NCI-H2196 treated with DMSO at 0.1 percent for 48 hours (cell line): Measurements from ENCODE around the gene PARP3.

Experiments used
- DNase-seq: peaks from one replicate; lab custom pipeline; 2025; ENCODE audit not compliant: unreplicated experiment; lab: John Stamatoyannopoulos, UW

The PARP3 gene

DNA sequence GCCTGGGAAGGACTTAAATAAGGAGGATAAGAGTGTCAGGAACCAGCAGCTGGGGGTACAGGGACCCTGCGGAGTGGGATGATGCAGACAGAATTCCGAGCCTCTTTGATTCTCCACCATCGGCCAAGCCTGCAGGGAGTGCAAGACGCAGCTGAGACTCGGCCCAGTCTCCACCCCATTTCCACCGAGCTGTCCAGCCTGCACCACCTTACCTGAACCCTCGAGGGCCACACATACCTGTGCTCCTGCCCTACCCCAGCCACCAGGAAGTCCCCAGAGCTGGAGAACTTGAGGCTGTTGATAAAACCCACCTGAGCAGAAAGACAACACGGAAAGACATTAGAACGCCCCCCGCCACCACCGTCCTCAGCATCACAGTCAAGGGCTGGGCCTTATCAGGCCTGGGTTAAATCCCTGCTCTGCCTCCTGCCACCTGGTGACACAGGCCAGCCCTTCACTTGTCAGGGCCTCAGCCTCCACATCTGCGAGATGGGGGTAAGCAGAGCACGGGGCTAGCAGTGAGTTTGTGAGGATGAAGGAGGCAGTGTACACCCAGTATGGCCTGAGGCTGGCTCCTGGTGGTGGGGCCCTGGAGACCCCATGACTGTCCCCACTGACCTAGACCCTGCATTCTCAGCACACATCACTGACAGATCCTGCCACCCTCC lies 8.6 kb upstream of the PARP3 start:
- DNase-seq: no peak

DNA sequence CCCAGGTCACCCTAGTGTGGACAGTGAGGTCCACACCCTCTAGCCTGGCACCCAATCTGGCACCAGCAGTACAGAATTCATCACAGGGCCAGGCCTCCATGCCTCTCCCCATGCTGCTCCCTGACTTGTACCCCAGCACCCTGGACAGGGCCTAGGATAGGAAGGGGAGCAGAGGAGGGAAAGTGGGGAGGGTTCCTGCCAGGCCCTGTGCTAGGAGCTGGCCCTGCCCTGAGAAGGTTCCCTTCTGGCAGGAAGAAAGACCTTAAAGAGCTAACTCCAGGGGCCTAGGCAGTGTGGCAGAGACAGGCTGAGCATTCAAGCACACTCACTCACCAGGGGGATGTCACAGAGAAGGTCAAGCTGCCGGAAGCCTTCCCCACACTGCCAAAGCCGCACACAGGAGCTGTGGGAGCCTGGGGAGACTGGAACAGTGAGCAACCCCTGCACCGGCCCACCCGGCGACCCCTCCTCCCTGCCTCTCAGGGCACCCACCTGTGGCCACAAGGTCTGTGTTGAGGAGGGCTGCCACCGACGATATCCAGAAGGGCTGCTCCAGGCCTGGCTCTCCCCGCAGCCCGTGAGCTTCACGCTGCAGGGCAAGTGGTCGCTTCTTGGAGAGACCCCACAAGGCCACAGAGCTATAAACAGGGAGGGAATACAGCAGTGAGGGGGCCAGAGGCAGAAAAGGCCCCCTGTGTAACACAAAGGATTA lies 7.9 kb upstream of the PARP3 start:
- no peak for DNase-seq

- DNase-seq: no peak
These were observed 6.9 kb upstream of the PARP3 start for GRCh38 chr3:51934991-51935885.

- no peak for DNase-seq
These were observed 6.0 kb upstream of the PARP3 start for GRCh38 chr3:51935886-51936755.

DNA sequence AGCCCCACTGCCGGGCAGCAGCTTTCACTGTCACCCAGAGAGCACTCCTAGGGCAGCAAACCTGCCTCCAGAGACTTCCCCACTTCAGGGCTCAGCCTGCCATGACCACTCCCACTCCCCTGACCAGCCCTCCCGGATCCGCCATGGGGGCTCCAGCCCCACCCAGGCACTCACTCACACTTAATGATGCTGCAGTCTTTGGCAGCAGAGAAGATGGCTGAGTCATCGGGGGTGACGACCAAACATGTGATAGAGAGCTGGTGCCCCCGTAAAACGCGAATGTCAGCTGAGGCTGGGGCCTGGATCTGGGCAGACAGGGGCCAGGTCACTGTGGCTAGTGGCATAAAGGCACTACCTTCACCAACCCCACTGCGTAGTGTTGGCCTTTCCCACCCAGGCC lies 5.1 kb upstream of the PARP3 start:
- DNase-seq: no peak

GRCh38 chr3:51937611-51938450 lies 4.3 kb upstream of the PARP3 start:
- DNase-seq: no peak

- DNase-seq: no peak
These were observed 3.3 kb upstream of the PARP3 start for GRCh38 chr3:51938780-51939425.

- no peak for DNase-seq
These were observed 1.3 kb upstream of the PARP3 start for GRCh38 chr3:51940648-51941462.

DNA sequence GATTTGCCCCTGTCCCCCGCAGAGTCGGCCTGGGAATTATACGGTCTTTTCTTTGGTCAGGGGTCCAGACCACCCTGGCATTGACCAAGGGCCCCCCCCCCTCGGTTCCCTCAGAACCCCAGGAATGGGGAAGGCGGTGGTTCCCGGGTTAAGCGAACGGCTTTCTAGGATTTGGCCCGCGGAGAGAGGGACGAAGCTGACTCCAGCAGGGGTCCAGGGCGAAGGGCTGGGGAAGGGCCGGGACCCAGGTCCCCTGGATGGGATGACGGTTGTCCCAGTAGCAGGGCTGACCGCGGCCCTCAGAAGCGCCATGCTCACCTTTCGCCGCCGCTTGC lies 733 bp upstream of the PARP3 start:
- DNase-seq: no peak

DNA sequence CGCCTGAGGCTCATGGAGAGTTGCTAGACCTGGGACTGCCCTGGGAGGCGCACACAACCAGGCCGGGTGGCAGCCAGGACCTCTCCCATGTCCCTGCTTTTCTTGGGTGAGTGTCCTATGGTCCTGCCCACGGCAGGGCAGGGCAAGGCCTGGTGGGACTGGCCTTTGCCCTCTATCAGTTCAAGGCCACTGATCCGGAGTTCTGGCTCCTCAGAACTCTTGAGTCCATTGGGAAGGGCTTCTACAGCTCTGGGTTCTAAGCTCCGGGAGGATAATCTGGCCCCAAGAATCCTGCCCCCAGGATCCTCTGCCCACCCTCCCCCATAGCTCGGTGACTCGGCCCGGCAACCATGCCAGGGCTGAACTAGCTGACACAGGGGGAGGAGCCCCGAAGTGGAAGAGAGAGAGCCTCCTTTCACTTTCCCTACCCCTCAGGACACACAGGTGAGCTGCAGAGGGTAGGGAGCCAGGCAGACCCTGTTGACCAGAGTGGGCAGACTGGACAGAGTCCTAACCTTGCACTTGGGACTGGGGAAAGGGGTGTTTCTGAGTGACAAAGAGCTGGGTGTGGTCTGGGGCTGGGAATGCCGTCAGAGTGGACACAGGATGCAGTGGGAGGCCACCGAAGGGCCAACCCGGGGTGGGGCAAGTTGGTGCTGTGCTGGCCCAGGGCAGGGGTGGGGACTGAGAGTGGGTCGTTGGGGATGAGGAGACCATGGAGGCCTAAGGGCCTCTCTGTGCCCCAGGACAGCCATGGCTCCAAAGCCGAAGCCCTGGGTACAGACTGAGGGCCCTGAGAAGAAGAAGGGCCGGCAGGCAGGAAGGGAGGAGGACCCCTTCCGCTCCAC lies 664 bp downstream of the PARP3 start:
- no peak for DNase-seq

DNA sequence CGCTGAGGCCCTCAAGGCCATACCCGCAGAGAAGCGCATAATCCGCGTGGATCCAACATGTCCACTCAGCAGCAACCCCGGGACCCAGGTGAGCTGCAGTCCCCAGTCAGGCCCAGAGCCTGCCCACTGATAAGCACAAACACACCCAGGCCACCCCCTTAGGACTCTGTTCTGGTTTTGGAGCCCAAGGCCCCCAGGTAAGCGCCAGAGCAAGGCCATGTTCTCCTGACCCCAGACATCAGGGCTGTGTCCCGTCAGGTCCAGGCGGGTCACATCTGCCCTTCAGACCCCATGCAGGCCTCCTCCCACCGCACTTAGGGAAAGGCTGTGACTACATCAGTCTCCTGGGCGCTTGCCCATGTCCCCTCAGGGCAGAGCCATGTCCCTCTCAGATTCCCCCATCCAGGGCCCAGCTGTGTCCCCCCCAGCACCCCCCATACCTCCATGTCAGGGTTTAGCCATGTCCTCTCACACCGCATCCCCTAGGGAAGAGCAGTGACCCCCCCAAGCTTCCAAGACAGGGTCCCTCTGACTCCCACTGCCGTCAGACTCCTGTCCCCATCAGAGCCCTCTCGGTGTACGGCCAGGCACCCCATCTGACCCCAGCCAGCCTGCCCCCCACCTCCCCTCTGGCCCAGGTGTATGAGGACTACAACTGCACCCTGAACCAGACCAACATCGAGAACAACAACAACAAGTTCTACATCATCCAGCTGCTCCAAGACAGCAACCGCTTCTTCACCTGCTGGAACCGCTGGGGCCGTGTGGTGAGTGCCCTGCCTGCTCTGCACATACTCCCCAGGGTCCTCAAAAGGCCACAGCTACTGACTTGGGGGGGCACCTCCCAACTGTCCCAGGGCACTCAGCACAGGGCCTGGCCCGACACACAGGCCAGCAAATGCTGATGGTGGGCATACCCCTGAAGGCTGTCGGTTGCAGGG lies 1.6 kb downstream of the PARP3 start:
- DNase-seq: no peak

- DNase-seq: no peak
These were observed 2.4 kb downstream of the PARP3 start for GRCh38 chr3:51944451-51945021.

DNA sequence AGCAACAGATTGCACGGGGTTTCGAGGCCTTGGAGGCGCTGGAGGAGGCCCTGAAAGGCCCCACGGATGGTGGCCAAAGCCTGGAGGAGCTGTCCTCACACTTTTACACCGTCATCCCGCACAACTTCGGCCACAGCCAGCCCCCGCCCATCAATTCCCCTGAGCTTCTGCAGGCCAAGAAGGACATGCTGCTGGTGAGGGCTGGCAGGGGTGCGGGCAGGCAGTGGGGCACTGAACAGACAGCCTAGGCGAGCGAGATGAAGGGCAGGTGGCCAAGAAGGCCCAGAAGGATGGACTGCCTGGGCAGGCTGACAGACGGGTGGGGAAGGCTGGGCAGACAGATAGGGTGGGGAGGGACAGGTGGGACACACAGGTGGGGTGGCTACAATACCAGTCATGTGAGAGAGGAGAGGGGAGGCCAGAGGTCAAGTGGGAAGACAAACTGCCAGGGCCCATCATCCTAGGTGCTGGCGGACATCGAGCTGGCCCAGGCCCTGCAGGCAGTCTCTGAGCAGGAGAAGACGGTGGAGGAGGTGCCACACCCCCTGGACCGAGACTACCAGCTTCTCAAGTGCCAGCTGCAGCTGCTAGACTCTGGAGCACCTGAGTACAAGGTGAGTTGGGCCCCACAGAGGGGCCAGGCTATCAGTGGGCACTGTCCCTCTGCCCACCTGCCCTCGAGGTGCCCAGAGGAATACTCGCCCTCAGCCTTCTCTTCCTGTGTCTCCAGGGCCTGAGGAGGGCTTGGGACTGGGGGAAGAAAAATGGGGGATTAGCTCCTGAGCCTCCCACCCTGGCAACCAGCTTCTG lies 3.1 kb downstream of the PARP3 start:
- DNase-seq: no peak

DNA sequence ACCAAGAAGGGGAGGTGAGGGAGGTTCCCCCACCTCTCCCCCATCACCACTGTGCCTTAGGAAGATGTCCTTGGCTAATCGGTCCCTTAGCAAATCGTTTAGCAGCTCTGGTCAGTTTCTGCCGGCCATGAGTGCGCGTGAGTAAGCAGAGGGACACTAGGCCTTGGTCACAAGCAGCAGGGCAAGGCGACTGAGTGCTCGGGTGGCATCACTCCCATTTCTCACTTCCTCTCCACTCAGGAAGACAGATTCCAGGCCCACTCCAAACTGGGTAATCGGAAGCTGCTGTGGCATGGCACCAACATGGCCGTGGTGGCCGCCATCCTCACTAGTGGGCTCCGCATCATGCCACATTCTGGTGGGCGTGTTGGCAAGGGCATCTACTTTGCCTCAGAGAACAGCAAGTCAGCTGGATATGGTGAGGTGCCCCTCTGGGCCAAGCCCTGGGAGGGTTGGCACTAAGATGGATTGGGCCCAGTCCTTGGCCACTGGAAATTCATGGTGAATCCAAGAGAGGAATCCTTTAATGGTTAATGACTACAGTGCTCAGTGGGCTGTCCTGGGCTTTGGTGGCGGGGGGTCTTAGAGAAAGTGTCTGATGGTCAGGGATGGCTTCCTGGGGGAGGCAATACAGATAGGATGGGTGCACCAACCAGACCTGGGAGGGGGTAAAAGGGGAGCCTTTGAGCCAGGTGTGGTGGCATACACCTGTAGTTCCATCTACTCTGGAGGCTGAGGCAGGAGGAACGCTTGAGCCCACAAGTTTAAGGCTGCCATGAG lies 4.0 kb downstream of the PARP3 start:
- DNase-seq: no peak

- no peak for DNase-seq
These were observed 4.6 kb downstream of the PARP3 start for GRCh38 chr3:51946796-51947195.
